ENCODE results near the gene ZNF662.
"Not testable (repeated sequence)": the region's sequence is repeated elsewhere in the genome, so short reads cannot be mapped to it uniquely, and the experiment has no call there.

The ZNF662 gene

DNA sequence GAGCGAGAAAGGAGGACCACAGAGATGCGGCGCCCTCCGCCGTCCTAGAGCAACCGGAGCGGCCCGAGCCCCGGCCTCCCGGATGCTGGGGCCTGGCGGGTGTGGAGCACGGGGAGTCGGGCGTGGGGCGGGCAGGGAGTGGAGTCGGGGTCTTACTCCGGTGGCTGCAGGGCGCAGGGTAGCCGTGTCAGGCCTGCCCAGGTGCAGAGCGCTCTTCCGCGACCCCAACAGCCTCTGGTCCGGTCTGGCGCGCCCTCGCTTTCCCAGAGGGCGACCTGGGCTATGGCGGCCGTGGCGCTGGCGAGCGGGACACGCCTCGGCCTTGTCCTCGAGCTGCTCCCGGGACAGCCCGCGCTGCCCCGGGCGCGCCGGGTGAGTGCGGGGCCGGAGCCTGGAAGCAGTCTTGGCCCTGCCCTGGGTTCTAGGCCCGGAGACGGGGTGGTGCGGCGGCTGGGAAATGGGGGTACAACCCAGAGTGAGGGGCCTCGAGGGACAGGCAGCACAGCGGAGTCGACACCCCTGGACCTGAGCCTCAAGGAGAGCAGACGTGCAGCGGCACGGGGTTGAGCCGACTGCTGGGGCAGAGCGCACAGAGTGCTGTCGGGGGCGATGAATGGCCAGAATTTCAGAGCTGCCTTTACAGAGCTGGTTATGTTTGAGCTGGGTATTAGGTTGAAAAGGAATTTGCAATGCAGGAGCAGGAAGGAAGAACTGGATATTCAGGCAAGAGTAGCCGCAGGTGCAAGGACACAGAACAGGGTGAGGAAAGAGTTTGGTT is at the start of gene ZNF662:
TSS of gene ZNF662 (plus strand) at position 73 of the 778 bp plus-strand sequence. CDS start 1,973 bp downstream, outside the sequence.
- no peak for DNase-seq

DNA sequence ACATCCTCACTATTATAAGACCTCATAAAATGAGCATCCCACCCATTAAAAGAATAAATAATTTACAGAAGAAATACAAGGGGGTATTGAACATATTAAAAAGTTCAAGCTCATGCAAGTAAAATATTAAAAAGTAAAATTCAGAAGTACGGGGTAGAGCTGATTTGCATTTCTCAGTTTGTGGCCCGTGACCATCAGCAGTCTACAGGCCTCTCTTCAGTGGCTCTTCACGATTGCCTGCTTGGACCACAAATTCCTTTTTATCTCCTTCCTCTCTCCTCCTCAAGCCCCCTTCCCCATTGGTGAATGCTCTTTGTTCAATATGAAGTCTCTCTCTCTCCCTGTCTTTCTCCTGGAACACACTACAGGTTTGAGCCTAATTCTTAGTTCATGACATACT is 49.4 kb upstream of the ZNF662 start:
- DNase-seq = no peak

DNA sequence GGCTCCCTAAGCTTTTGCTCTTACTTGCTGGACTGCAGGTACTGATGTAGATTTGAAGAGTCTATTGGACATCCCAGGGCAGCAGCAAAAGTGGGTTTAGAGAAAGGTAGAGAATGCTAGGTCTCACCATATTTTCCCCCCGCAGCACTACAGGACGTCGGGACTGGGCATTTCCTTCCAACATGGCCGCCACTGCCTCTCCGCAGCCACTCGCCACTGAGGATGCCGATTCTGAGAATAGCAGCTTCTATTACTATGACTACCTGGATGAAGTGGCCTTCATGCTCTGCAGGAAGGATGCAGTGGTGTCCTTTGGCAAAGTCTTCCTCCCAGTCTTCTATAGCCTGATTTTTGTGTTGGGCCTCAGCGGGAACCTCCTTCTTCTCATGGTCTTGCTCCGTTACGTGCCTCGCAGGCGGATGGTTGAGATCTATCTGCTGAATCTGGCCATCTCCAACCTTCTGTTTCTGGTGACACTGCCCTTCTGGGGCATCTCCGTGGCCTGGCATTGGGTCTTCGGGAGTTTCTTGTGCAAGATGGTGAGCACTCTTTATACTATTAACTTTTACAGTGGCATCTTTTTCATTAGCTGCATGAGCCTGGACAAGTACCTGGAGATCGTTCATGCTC is 41.5 kb upstream of the ZNF662 start:
- DNase-seq = no peak

DNA sequence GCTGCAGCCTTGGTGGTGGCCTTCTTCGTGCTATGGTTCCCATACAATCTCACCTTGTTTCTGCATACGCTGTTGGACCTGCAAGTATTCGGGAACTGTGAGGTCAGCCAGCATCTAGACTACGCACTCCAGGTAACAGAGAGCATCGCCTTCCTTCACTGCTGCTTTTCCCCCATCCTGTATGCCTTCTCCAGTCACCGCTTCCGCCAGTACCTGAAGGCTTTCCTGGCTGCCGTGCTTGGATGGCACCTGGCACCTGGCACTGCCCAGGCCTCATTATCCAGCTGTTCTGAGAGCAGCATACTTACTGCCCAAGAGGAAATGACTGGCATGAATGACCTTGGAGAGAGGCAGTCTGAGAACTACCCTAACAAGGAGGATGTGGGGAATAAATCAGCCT is 40.7 kb upstream of the ZNF662 start:
- DNase-seq = no peak

DNA sequence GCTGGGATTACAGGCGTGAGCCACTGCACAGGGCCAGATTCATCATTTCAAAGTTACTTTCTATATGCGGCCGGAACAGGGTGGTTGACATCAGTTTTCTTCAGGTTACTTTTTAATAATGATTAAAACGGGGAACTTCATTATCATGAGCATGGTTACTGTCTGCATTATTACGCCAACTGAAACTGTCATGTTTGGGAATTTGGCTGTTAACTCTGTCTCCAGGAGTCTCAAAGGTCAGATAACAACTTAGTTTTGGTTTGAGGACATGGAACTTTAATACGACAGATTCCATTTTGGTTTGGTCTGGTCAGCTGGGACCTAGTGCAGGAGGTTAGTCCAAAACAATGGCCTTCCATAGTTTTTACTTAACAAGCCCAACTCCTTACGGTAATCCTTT is 38.8 kb upstream of the ZNF662 start:
- DNase-seq = no peak

DNA sequence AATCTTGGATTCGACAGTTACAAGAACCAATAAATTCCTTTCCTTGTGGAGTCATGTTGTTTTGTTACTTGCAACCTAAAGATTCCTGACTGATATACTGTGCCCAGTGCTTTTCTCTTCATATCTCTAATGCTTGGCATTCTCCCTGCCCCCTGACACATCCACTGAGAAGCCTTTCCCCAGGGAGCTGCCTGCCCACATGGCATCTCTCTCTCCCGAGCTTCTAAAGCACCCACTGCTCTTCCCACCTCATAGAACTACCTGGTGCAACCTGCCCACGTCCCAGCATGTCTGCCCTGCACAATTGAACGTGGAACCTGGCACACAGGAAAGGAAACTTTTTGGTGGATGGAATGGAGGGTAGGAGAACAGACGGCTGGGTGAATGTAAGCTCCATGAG is 37.1 kb upstream of the ZNF662 start:
- no peak for DNase-seq

DNA sequence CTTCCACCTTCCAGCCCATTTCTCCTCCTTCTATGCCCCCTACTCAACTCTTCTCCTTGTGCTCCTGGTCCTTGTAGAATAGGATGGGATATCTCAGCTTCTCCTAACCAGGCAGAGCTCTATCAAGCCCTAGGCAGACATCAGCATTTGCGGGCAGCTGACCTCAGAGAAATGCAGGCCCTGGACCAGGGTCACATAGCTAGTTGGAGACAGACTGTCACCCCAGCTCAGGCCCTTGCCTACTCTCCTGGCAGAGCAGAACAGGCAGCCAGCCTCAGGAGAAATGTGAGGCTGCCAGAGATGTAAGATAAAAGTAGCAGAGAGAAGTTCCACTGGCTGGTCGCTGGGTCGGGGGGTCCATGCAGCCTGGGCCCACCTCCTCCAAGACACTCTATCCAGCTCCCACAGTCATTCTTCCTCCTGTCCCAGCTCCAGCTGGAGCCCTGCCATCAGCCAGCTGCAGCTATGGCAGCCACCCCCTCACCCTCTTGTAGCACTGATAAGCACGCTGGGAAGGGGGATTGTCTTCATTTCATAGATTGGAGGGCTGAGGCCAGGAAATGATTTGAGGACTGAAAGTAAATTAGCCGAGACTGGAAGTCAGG is 34.2 kb upstream of the ZNF662 start:
- no peak for DNase-seq

DNA sequence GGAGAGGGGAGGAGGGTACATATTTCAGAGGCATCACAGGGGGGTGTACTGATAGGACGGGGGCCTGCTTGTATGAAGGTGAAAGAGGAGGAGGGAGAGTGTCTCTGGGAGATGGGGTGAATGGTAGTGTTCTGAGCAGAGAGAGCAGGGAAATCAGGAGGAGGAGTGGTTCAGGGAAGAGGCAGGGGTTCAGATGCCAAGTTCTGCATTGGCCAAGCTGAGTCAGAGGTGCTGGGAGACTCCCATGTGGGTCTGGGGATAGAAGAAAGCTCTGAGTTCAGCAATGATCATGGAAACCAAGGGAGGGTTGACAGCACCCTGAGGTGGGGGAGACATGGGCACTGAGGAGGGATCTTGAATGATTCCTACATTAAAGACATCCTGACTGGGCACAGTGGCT is 33.2 kb upstream of the ZNF662 start:
- DNase-seq = no peak

DNA sequence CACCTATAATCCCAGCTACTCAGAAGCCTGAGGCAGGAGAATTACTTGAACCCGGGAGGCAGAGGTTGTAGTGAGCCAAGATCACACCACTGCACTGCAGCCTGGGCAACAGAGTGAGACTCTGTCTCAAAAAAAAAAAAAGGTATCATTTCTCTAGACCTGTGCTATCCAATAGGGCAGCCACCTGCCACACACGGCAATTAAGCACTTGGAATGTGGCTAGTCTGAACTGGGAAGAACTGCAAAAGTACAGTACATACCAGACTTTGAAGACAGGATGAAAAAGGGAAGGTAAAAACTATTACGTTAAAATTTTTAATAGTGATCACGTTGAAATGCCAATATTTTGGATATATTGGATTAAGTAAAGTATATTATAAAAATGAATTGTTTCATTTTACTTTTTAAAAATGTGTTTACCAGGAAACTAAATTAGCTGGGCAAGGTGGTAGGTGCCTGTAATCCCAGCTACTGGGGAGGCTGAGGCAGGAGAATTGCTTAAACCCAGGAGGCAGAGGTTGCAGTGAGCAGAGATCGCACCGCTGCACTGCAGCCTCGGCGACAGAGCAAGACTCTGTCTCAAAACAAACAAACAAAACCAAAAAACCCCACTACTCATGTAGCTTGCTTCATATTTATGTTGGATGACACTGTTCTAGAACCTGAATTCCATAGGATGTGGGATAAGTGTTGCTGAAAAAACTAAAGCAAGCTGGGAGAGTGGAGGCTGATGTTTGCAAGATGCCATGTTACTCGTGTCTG is 32.5 kb upstream of the ZNF662 start:
- no peak for DNase-seq

DNA sequence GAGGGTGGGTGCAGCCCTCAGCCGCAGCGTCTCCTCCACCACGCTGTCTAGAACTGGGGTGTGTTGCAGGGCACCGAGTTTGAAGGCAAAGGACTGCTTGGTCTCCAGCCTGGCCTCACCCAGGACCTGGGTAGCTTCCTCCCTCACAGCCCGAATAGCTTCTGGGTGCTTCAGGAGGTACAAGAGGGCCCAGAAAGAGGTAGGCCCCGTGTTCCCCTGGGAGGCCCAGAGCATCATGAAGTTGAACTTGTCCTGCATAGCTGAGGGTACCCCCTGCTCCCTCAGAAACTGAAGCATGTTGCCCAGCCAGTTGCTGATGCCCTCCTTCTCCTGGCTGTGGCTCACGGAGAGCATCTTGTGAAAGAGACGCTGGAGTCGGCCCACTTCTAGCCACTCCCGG is 31.2 kb upstream of the ZNF662 start:
- DNase-seq = no peak

DNA sequence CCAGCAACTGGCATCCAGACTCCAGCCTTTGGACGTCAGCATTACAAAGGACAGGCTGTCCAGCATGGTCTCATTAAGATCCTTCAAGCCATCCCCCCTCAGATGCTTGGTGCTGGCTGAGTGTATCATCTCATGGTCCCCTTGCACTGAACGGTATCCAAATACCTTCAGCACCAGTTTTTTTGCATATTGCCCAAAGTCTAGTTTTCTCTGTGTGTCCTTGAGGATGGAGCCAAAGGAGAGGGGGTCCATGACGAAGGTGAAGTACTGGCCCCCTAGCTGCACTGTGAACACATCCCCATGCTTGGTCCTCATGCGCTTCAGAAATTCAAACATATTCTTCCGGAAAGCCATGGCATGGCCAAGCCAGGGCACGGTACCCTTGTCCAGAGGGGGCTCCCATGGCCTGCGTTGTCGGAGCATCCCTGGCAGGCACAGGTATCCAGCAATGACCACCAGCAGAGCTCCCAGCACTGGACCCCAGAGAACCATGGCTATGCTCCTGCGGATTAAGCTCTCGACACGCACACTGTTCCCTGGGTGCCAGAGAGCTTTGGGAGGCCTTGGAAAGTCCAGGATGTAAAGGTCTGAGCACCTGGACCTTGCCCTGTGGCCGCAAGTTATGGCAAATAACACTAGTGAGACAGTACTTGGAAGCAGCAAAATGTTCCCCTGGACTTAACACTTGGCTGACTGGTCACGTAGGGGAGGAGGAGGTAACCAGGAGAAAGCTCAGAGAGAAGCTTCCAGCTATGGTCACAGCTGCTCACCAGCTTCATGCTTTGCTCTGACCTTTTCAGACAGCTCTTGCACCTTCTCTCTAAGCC is 30.4 kb upstream of the ZNF662 start, which contains the start of gene CYP8B1:
TSS of gene CYP8B1 (minus strand) at position 555 of the 827 bp plus-strand sequence. CDS start at position 492, 63 bp downstream.
- DNase-seq = no peak

DNA sequence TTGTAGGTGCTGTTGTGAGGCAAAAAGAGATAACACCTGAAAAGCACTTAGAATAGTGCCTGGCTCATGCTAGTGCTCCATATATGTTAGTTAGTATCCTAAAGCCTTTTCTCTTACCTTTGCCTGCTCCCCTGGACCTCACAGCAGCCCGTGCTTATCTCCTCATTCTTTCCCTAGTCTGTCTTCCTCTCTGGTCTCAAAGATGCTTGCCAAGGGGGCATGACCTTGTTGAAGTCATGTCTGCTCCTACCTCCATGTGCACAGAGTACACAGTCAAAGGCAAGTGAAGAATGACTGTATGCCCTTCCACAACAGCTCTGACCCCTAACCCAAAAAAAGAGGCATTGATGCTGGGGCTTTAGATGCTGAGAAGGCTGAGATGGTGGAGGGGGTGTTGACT is 29.5 kb upstream of the ZNF662 start:
- no peak for DNase-seq

DNA sequence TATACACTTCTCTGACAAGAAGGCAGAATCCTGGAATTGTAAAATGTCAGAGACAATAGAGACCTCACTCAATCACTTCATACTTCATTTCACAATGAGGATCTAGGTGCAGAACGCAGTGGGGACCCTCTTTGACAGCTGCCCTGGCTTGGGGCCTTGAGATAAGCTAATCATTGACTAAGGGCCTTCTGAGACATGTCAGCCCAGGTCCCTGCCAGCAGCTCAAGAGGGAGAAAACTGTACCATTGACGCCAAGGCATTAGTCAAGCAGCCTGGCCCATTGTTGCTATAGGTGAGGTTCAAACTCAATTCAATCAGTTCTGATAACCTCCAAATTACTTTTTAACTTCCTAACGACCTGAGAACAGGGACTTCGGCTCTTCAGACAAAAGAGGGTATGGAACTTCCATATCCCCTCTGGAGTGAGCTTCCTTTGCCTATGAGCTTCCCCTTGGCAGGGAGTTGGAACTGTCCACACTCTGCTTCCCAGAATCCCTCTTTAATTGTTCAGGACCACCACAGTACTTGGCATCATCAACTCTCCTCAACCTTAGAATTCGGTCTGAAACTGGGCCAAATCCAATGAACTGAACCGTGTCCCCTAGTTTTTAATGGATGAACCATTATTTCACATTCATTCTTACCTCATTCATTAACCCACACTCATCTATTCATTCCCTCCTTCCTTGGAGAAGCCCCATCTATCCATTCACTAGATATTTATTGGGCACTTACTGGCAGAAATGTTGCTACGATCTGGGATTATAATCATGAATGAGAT is 28.8 kb upstream of the ZNF662 start:
- DNase-seq = no peak

DNA sequence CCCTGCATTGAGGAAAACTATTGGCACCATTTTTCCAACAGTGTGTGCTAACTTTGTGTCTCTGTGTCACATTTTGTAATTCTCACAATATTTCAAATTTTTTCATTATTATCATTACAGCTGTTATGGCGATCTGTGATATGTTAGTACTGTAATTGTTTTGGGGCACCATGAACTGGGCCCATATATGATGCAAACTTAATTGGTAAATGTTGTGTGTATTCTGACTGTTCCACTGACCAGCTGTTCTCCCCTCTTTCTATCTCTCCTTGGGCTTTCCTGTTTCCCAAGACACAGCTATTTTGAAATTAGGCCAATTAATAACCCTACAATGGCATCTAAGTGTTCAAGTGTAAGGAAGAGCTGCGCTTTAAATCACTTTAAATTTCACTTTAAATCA is 28.1 kb upstream of the ZNF662 start:
- no peak for DNase-seq

DNA sequence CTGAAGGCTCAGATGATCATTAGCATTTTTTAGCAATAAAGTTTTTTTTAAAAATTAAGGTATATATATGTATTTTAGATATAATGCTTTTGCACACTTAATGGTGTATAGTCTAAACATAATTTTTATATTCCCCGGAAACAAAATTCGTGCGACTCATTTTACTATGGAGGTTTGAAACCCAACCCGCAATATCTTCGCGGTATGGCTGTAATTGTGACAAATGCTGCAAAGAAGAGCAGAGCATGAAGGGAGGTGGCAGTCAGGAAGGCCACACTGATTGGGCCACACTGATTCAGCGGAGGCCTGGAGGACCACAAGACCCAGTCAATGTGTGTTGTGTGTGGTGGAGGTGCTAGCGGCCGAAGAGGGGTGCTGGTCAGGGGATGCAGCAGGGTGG is 25.8 kb upstream of the ZNF662 start:
- DNase-seq = no peak

DNA sequence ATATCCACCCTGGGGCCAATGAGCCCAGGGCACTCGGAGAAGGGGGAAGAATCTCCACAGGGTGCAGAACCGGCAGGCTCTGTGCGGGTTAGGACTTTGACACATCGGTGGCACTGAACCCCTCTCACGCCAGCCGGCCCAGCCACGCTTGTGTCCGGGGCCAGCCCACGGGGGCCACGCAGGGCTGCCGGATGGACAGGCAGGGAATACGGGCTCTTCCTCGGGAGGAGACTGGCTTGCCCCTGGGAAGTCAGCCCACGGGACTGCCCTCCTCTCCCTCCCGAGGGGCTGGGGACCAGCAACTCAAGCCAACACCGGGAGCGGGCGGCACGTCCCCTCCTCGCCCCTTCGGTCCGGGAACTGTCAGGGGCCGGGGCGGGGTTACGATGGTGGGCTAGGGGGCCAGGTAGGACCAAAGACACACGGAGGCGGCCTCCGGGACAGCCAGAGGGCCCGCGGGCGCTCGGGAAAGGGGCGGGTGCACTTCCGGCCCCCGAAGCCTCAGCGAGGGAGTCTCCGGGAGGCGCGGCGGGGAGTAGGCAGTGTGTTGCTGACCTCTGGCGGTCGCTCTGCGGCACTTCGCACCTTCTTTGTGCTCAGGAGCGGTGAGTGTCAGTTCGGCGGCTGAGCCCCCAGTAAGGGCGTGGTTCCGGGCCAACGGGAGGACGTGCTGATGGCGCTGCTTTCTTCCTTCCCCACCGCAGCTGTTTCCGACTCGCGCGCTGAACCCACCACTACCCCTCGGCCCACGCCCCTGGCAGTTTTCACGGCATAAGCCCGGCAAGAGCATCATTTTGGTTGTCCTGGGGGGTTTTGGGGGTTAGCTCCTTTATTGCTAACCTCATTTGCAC is 25.1 kb upstream of the ZNF662 start:
- DNase-seq = peak; percentile 79

DNA sequence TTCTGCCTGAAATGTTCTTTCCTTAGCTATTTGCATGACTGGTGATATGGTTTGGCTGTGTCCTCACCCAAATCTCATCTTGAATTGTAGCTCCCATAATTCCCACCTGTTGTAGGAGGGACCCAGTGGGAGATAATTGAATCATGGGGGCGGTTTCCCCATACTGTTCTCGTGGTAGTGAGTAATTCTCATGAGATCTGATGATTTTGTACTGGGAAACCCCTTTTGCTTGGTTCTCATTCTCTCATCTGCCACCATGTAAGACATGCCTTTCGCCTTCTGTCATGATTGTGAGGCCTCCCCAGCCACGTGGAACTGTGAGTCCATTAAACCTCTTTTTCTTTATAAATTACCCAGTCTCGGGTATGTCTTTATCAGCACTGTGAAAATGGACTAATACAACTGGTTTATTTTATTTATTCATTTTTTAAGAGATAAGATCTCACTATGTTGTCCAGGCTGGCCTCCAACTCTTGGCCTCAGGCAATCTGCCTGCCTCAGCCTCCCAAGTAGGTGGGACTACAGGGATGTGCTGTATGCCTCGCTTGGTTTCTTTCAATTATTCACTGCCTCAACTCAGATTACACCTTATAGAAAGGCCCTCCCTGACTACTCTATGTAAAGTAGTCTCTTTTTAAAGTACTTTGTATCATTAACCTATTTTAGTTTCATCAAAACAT is 22.6 kb upstream of the ZNF662 start:
- DNase-seq = not testable (repeated sequence)

DNA sequence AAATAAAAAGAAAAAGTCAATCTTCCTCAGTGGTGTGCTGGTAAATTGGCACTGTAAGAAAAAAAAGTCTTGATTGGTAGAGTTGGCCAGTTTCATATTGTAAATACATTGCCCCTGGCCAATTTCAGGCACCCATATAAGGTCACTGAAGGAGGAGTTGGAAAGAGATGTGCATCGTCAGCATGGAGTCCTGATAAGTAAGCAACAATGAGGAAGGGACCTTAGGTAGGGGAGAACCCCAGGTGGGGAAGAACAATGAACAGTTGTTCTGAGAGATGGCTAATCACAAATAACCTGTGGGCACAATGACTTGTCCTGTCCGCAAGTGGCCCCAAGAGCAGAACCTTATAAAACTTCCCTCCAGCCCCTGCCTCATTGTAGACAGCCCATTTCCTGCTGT is 21.6 kb upstream of the ZNF662 start:
- no peak for DNase-seq

DNA sequence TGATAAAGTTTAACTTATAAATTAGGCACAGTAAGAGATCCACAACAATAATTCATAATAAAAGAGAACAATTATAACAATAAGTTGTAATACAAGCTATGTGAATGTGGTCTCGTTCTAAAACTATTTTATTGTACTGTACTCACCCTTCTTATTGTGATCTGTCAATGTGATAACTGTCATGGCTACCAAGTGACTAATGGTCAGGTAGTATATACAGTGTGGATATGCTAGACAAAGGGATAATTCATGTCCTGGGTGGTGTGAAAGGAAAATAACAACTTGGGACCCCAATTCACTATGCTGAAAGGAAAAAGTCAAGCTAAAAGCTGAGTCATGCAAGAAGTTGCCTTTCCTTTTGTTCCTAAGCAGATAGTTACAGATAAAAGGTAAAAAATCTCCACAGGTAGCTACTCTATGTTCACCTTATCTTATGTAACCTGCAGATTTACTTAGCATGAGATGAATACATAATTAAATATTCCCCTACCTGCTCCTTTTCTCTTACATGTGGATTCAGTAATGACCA is 19.6 kb upstream of the ZNF662 start:
- no peak for DNase-seq

DNA sequence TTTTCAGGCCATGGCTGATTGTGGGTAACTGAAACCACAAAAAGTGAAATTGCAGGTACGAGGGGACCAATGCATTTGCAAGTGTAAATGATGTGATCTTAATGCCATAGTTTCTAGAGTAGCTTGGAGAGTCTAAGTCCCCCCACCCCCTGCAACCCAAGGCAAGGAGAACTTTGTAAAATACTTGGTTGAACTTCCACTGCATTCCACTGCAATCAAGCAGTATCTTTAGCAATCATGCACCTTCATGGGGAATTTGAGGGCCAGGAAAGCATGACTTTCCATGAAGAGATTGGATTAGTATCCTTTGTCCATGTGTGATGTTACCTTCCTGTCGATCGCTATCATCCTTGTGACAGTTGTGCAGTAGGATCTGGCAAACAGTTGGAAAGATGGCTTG is 18.9 kb upstream of the ZNF662 start:
- no peak for DNase-seq
